ENCODE results near the gene MTHFD1.
A peak's percentile ranks its signal among the peaks of the same experiment; 100 is the strongest.

Gene MTHFD1

DNA sequence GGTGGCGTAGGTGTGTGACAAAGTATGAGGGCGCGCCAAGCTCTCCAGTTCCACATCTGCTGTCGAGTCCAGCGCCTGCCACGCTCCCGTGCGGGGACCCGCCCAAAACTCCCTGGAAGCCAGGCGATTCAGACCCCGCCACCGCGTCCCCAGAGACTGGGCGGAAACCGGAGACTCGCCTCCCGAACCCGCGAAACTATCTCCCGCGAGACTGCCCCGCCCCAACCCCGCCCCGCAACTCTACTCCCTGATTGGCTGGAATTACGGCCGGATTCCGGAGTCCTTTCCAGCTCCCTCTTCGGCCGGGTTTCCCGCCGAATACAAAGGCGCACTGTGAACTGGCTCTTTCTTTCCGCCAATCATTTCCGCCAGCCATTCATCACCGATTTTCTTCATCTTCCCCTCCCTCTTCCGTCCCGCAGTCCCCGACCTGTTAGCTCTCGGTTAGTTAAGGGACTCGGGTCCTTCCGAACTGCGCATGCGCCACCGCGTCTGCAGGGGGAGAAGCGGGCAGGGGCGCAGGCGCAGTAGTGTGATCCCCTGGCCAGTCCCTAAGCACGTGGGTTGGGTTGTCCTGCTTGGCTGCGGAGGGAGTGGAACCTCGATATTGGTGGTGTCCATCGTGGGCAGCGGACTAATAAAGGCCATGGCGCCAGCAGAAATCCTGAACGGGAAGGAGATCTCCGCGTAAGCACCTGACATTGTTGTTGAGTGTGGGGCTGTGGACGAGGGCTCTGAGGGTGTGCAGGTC is at the start of gene MTHFD1:
Gene MTHFD1 (plus strand): TSS at position 572 of the 751 bp plus-strand sequence. CDS start 75 bp downstream, at position 647.
- peak; percentile 98 for DNase-seq (ENCODE audit: extremely low spot score)
- CTCF ChIA-PET: interaction anchor here (0.9 to 8.5 kb wide), 11 partner anchors 10 to 248 kb away, joined by 3 to 48 read pairs (median 5); no protein-coding TSS in a partner anchor
- TF ChIP-seq, protein P1, sequence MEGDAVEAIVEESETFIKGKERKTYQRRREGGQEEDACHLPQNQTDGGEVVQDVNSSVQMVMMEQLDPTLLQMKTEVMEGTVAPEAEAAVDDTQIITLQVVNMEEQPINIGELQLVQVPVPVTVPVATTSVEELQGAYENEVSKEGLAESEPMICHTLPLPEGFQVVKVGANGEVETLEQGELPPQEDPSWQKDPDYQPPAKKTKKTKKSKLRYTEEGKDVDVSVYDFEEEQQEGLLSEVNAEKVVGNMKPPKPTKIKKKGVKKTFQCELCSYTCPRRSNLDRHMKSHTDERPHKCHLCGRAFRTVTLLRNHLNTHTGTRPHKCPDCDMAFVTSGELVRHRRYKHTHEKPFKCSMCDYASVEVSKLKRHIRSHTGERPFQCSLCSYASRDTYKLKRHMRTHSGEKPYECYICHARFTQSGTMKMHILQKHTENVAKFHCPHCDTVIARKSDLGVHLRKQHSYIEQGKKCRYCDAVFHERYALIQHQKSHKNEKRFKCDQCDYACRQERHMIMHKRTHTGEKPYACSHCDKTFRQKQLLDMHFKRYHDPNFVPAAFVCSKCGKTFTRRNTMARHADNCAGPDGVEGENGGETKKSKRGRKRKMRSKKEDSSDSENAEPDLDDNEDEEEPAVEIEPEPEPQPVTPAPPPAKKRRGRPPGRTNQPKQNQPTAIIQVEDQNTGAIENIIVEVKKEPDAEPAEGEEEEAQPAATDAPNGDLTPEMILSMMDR (IDR thresholded peaks at IDR 0.05; ENCODE audit: control extremely low read depth, extremely low read depth, low read depth, missing control alignments): no peak
- POLR2A ChIA-PET: interaction anchor here (0.6 to 1.8 kb wide), 11 partner anchors 10 to 929 kb away, joined by 3 to 5 read pairs (median 4); partner anchors contain the start of gene ZBTB1

- ChIA-PET CTCF (interaction anchor here (0.6 to 2.4 kb wide), 7 partner anchors 16 to 298 kb away, joined by 3 to 11 read pairs (median 4); partner anchors contain the start of gene ESR2), POLR2A (interaction anchor here (0.5 to 1.2 kb wide), 2 partner anchors 49 to 921 kb away, joined by 3 to 5 read pairs; no protein-coding TSS in a partner anchor)
- peak; percentile 97 for DNase-seq (ENCODE audit: extremely low spot score)
- TF ChIP-seq, protein P1 (IDR thresholded peaks at IDR 0.05; ENCODE audit: control extremely low read depth, extremely low read depth, low read depth, missing control alignments): no peak
Observed at GRCh38 chr14:64338616-64339316, 49.4 kb upstream of the MTHFD1 start.

- TF ChIP-seq, protein P1 (IDR thresholded peaks at IDR 0.05; ENCODE audit: control extremely low read depth, extremely low read depth, low read depth, missing control alignments): no peak
- CTCF ChIA-PET: interaction anchor here (2.0 kb wide), 1 partner anchor 296 kb away, joined by 6 read pairs; no protein-coding TSS in a partner anchor
- DNase-seq (ENCODE audit: extremely low spot score): no peak
- POLR2A ChIA-PET: no interaction called here
Observed at GRCh38 chr14:64340560-64341196, 47.5 kb upstream of the MTHFD1 start.

DNA sequence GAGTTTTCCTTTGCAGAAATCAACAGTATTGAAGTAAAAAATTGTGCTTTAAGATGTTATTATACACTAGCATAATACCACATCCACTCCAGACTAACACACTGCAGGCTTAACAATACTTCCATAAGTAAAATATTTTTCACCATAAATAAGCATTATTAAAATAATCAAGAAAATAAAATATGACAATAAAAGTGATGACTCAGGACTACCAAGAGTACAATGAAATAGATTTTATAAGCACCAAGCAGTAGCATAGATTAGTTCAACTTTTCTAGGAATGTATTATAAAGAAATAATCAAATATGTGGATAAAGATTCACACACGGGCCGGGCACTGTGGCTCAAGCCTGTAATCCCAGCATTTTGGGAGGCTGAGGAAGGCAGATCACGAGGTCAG is 40.4 kb upstream of the MTHFD1 start:
- TF ChIP-seq, protein P1 (IDR thresholded peaks at IDR 0.05; ENCODE audit: control extremely low read depth, extremely low read depth, low read depth, missing control alignments): no peak
- ChIA-PET POLR2A (no interaction called here), CTCF (interaction anchor here (0.6 to 2.0 kb wide), 3 partner anchors 14 to 163 kb away, joined by 3 to 4 read pairs (median 3); no protein-coding TSS in a partner anchor)
- DNase-seq (ENCODE audit: extremely low spot score): no peak

DNA sequence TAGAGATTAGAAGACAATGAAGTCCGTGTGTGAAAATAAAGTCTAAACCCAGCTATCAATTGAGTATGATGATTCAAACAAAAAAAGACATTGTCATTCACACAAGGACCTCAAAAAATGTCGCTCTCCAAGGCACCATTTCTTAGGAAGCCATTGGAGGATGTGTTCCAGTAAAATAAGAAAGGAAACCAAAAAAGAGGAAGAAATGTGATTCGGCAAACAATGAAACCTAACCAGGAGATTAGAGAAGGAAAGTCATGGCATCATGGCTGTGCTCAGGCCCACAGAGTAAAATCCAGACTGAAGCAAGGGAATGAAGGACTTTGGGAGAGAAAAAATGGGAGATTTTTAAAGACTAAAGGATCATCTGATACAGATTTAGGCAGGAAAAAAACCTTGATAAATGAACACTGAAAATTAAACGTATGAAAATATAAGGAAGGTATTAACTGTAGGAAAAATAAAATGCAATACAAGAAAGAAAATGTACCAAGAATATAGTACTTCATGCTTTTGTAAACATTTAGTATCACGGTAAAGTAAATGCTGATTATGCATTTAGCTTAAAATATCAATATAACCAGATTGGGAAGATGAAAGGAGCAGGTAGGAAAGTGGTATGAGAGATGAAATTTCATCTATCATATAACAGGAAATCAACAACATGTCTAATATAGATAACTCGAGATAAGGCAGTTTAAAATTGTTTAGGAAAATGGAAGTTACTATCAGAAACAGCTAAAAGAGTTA is 38.2 kb upstream of the MTHFD1 start:
- no peak for DNase-seq (ENCODE audit: extremely low spot score)
- ChIA-PET POLR2A (no interaction called here), CTCF (interaction anchor here (1.4 to 1.5 kb wide), 2 partner anchors 13 to 129 kb away, joined by 3 to 4 read pairs; no protein-coding TSS in a partner anchor)
- TF ChIP-seq, protein P1 (IDR thresholded peaks at IDR 0.05; ENCODE audit: control extremely low read depth, extremely low read depth, low read depth, missing control alignments): no peak
